SU-DHL-6 (cell line): Measurements from ENCODE around the gene MYOG.

Experiments
- H2AFZ ChIP-seq: fragments of 200-600 bp; sonication (generic); 2 replicates; pipeline ENCODE4 v1.6.1; 2014; ENCODE audit warnings: low read depth, mild to moderate bottlenecking, moderate library complexity, mixed read lengths, antibody characterized with exemption, low read length; ENCODE audit not compliant: severe bottlenecking
- H3F3A ChIP-seq: fragments of 200-600 bp; shearing (Covaris generic); 2 replicates; pipeline ENCODE4 v1.6.0; 2016; ENCODE audit warnings: antibody characterized with exemption, mild to moderate bottlenecking; ENCODE audit not compliant: insufficient read depth
- H3K27ac ChIP-seq: fragments of 200-600 bp; sonication (generic); 2 replicates; pipeline ENCODE4 v1.5.1; 2016; ENCODE audit warnings: low read depth, mild to moderate bottlenecking, low read length, moderate library complexity, mixed read lengths
- H3K27me3 ChIP-seq: fragments of 200-600 bp; sonication (generic), shearing (Covaris generic); 2 replicates; pipeline ENCODE4 v1.6.0; 2014; ENCODE audit warnings: mild to moderate bottlenecking, low read length
- H3K36me3 ChIP-seq: fragments of 200-600 bp; sonication (generic); 2 replicates; pipeline ENCODE4 v1.6.1; 2014; ENCODE audit warnings: mild to moderate bottlenecking, low read length, mixed read lengths
- H3K4me2 ChIP-seq: fragments of 300-600, 200-600 bp; shearing (Covaris generic), sonication (generic); 2 replicates; pipeline ENCODE4 v1.6.0; 2014; ENCODE audit warnings: low read length, low read depth, mild to moderate bottlenecking; ENCODE audit not compliant: poor library complexity, severe bottlenecking
- H3K4me3 ChIP-seq: fragments of 200-600 bp; sonication (generic); 2 replicates; pipeline ENCODE4 v1.5.1; 2014; ENCODE audit warnings: antibody characterized with exemption, low read length, mild to moderate bottlenecking, mixed read lengths; ENCODE audit not compliant: insufficient read depth, poor library complexity, severe bottlenecking
- H3K79me2 ChIP-seq: fragments of 200-600 bp; sonication (generic); 2 replicates; pipeline ENCODE4 v1.6.1; 2014; ENCODE audit warnings: mild to moderate bottlenecking, low read length, moderate library complexity; ENCODE audit not compliant: insufficient read depth
- H3K9ac ChIP-seq: fragments of 200-600 bp; sonication (generic); 2 replicates; pipeline ENCODE4 v1.7.0; 2014; ENCODE audit warnings: mild to moderate bottlenecking, low read length
- H3K9me2 ChIP-seq: fragments of 200-600 bp; sonication (generic); replicated peaks from 2 replicates; pipeline ENCODE4 v1.6.1; 2014; ENCODE audit warnings: low read length; ENCODE audit not compliant: insufficient read depth
- H3K9me3 ChIP-seq: fragments of 200-600 bp; sonication (generic); 2 replicates; pipeline ENCODE4 v1.6.1; 2014; ENCODE audit warnings: low read length, mixed read lengths; ENCODE audit not compliant: insufficient read depth
- H4K20me1 ChIP-seq: fragments of 200-600 bp; sonication (generic); 2 replicates; pipeline ENCODE4 v1.6.1; 2014; ENCODE audit warnings: low read depth, mild to moderate bottlenecking, antibody characterized with exemption, low read length, moderate library complexity, mixed read lengths
- EZH2phosphoT487 ChIP-seq: fragments of 200-600 bp; sonication (generic), shearing (Covaris generic); conservative IDR thresholded peaks from 2 replicates; pipeline ENCODE4 v1.6.1; 2018; ENCODE audit warnings: mild to moderate bottlenecking, antibody characterized with exemption, low read length, moderate library complexity, mixed read lengths
- TF ChIP-seq, protein P1 (sequence below): fragments of 200-600 bp; sonication (generic); IDR thresholded peaks from one replicate; pipeline ENCODE4 v1.5.1; 2017; ENCODE audit warnings: antibody characterized with exemption, mild to moderate bottlenecking, low read length, moderate library complexity; ENCODE audit not compliant: insufficient read depth, poor library complexity, severe bottlenecking

Gene MYOG

DNA sequence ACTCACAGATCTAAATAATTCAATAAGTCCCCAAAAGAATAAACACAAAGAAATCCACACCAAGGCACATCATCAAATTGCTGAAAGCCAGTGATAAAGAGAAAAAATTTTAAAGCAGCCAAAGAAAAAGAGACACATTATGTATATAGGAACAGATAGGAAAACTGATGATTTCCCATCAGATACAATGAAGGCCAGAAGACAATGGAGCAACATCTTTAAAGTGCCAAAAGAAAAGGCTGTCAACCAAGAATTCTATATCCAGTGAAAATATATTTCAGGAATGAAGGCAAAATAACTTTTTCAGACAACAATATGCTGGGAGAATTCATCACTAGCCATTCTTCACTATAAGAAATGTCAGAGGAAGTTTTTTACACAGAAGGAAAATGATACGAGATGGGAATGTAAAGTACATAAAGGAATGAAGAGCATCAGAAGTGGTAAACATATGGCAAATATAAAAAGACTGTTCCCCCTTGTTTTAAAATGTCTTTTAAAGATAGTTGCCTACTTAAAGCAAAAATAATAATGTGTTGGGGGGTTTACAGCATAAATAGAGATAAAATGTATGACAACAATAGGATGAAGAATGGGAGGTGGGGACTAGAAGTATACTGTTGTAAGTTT is 9.4 kb upstream of the MYOG start:
- no peak overlapping the region for H3K9ac ChIP-seq
- no peaks in the 10 kb centered on the region for H4K20me1 ChIP-seq
- TF ChIP-seq, protein P1, sequence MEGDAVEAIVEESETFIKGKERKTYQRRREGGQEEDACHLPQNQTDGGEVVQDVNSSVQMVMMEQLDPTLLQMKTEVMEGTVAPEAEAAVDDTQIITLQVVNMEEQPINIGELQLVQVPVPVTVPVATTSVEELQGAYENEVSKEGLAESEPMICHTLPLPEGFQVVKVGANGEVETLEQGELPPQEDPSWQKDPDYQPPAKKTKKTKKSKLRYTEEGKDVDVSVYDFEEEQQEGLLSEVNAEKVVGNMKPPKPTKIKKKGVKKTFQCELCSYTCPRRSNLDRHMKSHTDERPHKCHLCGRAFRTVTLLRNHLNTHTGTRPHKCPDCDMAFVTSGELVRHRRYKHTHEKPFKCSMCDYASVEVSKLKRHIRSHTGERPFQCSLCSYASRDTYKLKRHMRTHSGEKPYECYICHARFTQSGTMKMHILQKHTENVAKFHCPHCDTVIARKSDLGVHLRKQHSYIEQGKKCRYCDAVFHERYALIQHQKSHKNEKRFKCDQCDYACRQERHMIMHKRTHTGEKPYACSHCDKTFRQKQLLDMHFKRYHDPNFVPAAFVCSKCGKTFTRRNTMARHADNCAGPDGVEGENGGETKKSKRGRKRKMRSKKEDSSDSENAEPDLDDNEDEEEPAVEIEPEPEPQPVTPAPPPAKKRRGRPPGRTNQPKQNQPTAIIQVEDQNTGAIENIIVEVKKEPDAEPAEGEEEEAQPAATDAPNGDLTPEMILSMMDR, result no peak
- no peak for TF ChIP-seq EZH2phosphoT487
- H3K36me3 ChIP-seq, result no peaks in the 10 kb centered on the region
- H3K4me3 ChIP-seq, result no peak overlapping the region
- no peaks in the 10 kb centered on the region for H3K27me3 ChIP-seq
- H3K79me2 ChIP-seq, result no peaks in the 10 kb centered on the region
- no peak overlapping the region for H3K27ac ChIP-seq
- H3K4me2 ChIP-seq, result no peak overlapping the region
- H3F3A ChIP-seq, result no peaks in the 10 kb centered on the region
- H2AFZ ChIP-seq, result no peak overlapping the region
- no peaks in the 10 kb centered on the region for H3K9me2 ChIP-seq
- 0 out of 2 replicates have a peak, but pooled peaks cover 8% of the 10 kb centered on the region for H3K9me3 ChIP-seq

DNA sequence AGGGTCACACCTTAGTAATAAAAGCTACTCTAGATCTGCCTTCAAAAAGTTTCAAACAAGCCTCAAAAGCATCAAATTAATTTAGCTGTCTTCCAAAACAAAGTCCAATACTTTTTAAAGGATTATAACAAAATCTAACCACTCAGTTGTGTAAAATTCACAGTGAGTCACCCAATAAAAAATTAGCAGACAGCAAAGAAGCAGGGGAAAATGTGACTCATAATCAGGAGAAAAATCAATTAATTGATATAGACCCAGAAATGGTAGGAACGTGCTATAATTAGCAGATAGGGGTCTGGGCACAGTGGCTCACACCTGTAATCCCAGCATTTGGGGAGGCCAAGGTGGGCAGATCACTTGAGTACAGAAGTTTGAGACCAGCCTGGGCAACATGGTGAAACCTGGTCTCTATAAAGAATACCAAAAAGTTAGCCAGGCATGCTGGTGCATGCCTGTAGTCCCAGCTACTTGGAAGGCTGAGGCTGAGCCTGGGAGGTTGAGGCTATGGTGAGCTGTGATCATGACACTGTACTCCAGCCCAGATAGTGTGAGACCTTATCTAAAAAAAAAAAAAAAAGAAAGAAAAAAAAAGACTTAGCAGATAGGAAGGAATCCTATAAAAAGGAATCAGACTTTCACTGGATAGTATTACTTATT is 8.1 kb upstream of the MYOG start:
- Histone ChIP-seq H3K4me2 (no peak overlapping the region), H3K9me3 (0 out of 2 replicates have a peak, but pooled peaks cover 8% of the 10 kb centered on the region), H3K9me2 (no peaks in the 10 kb centered on the region), H3K9ac (no peak overlapping the region), H3K4me3 (no peak overlapping the region), H3K79me2 (no peaks in the 10 kb centered on the region), H3K27ac (no peak overlapping the region), H3K27me3 (no peaks in the 10 kb centered on the region), H3K36me3 (no peaks in the 10 kb centered on the region), H3F3A (no peaks in the 10 kb centered on the region), H2AFZ (no peak overlapping the region), H4K20me1 (no peaks in the 10 kb centered on the region)
- TF ChIP-seq, protein P1, result no peak
- TF ChIP-seq EZH2phosphoT487, result no peak

DNA sequence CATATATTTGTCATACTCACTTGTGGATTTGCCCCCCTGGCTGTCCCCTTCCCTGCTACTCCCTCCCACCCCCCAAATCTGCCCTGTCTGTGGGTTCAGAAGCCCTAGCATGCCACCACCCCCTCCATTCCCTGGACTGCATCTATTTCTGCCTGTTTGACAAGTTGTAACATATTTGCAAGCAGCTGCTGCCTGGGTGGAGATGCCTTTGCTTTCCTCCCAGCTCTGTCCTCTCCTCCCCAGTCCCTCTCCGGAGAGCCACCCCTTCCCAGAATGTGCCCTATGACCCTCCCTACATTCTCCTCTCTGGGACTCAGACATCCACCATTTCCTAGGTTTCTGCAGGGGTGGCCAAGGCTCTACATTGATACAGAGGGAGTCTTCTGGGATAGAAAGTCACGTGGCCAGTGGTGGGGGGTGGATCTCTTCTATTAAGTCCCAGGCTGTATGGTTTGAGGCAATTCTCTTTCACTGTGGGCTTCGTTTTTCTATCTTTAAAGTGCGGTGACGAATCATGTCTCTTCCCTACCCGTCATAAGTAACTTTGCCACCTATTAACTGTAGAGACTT is 6.0 kb upstream of the MYOG start:
- no peak overlapping the region for H2AFZ ChIP-seq
- 0 out of 2 replicates have a peak, but pooled peaks cover 8% of the 10 kb centered on the region for H3K9me3 ChIP-seq
- H3K4me3 ChIP-seq, result no peak overlapping the region
- H4K20me1 ChIP-seq, result no peaks in the 10 kb centered on the region
- no peaks in the 10 kb centered on the region for H3F3A ChIP-seq
- no peaks in the 10 kb centered on the region for H3K36me3 ChIP-seq
- no peaks in the 10 kb centered on the region for H3K27me3 ChIP-seq
- H3K4me2 ChIP-seq, result no peak overlapping the region
- H3K27ac ChIP-seq, result no peak overlapping the region
- no peaks in the 10 kb centered on the region for H3K9me2 ChIP-seq
- H3K9ac ChIP-seq, result no peak overlapping the region
- TF ChIP-seq EZH2phosphoT487, result no peak
- TF ChIP-seq, protein P1, result no peak
- H3K79me2 ChIP-seq, result no peaks in the 10 kb centered on the region
